SK-N-SH treated with all-trans-retinoic acid at 6 μM for 48 hours (cell line): ENCODE results near the gene FSIP1.

Experiments
- ATAC-seq: fragments of 200-7000 bp; cut with Tn5 transposase; 3 replicates; pipeline ENCODE4 v1.9.1; 2020; ENCODE audit warnings: mild to moderate bottlenecking, moderate library complexity
- ARNTL ChIP-seq: fragments of 450-650 bp; formaldehyde crosslinking; IDR thresholded peaks from 2 replicates; pipeline ENCODE4 v1.5.0; 2020; ENCODE audit warnings: low read depth, mild to moderate bottlenecking, moderate library complexity, borderline replicate concordance
- BACH2 ChIP-seq: fragments of 250-450 bp; sonication (Bioruptor Pico); IDR thresholded peaks from 2 replicates; pipeline ENCODE4 v1.9.0; 2021; ENCODE audit warnings: mild to moderate bottlenecking, borderline replicate concordance
- CSDC2 ChIP-seq: fragments of 250-450 bp; sonication (Bioruptor Pico); IDR thresholded peaks from 2 replicates; pipeline ENCODE4 v1.5.0; 2020; ENCODE audit warnings: mild to moderate bottlenecking, moderate library complexity
- ESRRG ChIP-seq: fragments of 250-450 bp; sonication (Bioruptor Pico); IDR thresholded peaks from 2 replicates; pipeline ENCODE4 v1.6.1; 2021; ENCODE audit warnings: mild to moderate bottlenecking
- GLIS3 ChIP-seq: fragments of 250-450 bp; sonication (Bioruptor Pico); IDR thresholded peaks from 2 replicates; pipeline ENCODE4 v1.5.0; 2020; ENCODE audit warnings: mild to moderate bottlenecking, moderate library complexity
- ISL1 ChIP-seq: fragments of 250-450 bp; sonication (Bioruptor Pico); IDR thresholded peaks from 2 replicates; pipeline ENCODE4 v2.1.2; 2022; ENCODE audit warnings: mild to moderate bottlenecking, moderate library complexity
- OSR1 ChIP-seq: fragments of 250-450 bp; sonication (Bioruptor Pico); IDR thresholded peaks from 2 replicates; pipeline ENCODE4 v1.8.0; 2022; ENCODE audit warnings: moderate library complexity, mild to moderate bottlenecking, inconsistent platforms
- PPARA ChIP-seq: fragments of 250-450 bp; sonication (Bioruptor Pico); IDR thresholded peaks from 2 replicates; pipeline ENCODE4 v1.5.0; 2020; ENCODE audit warnings: mild to moderate bottlenecking, borderline replicate concordance
- RARB ChIP-seq: fragments of 250-450 bp; sonication (Bioruptor Pico); IDR thresholded peaks from 2 replicates; pipeline ENCODE4 v1.8.0; 2021; ENCODE audit warnings: mild to moderate bottlenecking, moderate library complexity
- SNAI2 ChIP-seq: fragments of 250-450 bp; sonication (Bioruptor Pico); IDR thresholded peaks from 2 replicates; pipeline ENCODE4 v1.5.0; 2020; ENCODE audit warnings: mild to moderate bottlenecking, moderate library complexity
- TCF4 ChIP-seq: fragments of 250-450 bp; sonication (Bioruptor Pico); IDR thresholded peaks from 2 replicates; pipeline ENCODE4 v1.8.0; 2021; ENCODE audit warnings: mild to moderate bottlenecking, moderate library complexity, borderline replicate concordance
- TOX ChIP-seq: fragments of 250-450 bp; sonication (Bioruptor Pico); IDR thresholded peaks from 2 replicates; pipeline ENCODE4 v1.8.0; 2021; ENCODE audit warnings: mild to moderate bottlenecking, moderate library complexity, borderline replicate concordance
- ZC3H10 ChIP-seq: fragments of 250-450 bp; sonication (Bioruptor Pico); IDR thresholded peaks from 2 replicates; pipeline ENCODE4 v1.5.1; 2021; ENCODE audit warnings: mild to moderate bottlenecking, moderate library complexity
- ZFP3 ChIP-seq: fragments of 250-450 bp; sonication (Bioruptor Pico); IDR thresholded peaks from 2 replicates; pipeline ENCODE4 v1.5.0; 2020; ENCODE audit warnings: mild to moderate bottlenecking, moderate library complexity
- ZFP30 ChIP-seq: fragments of 450-650 bp; formaldehyde crosslinking; IDR thresholded peaks from 2 replicates; pipeline ENCODE4 v1.5.0; 2022; ENCODE audit warnings: mild to moderate bottlenecking, moderate library complexity
- ZNF565 ChIP-seq: fragments of 450-650 bp; formaldehyde crosslinking; conservative IDR thresholded peaks from 2 replicates; pipeline ENCODE4 v1.5.0; 2020; ENCODE audit warnings: low read depth, mild to moderate bottlenecking, moderate library complexity
- ZNF8 ChIP-seq: fragments of 450-650 bp; formaldehyde crosslinking; IDR thresholded peaks from 2 replicates; pipeline ENCODE4 v1.5.0; 2020; ENCODE audit warnings: mild to moderate bottlenecking, moderate library complexity
- TF ChIP-seq, protein P1 (sequence below): fragments of 250-450 bp; sonication (Bioruptor Pico); IDR thresholded peaks from 2 replicates; pipeline ENCODE4 v1.5.1; 2020; ENCODE audit warnings: low read depth, mild to moderate bottlenecking, moderate library complexity
- TF ChIP-seq, protein P2 (sequence below): fragments of 250-450 bp; sonication (Bioruptor Pico); IDR thresholded peaks from 2 replicates; pipeline ENCODE4 v1.8.0; 2021; ENCODE audit warnings: low read depth, mild to moderate bottlenecking, moderate library complexity, borderline replicate concordance
- TF ChIP-seq, protein P3 (sequence below): fragments of 250-450 bp; sonication (Bioruptor Pico); IDR thresholded peaks from 2 replicates; pipeline ENCODE4 v1.5.1; 2021; ENCODE audit warnings: mild to moderate bottlenecking, moderate library complexity
- TF ChIP-seq, protein P4 (sequence below): fragments of 250-450 bp; sonication (Bioruptor Pico); IDR thresholded peaks from 2 replicates; pipeline ENCODE4 v1.8.0; 2020; ENCODE audit warnings: mild to moderate bottlenecking, moderate library complexity, borderline replicate concordance

FSIP1 gene

DNA sequence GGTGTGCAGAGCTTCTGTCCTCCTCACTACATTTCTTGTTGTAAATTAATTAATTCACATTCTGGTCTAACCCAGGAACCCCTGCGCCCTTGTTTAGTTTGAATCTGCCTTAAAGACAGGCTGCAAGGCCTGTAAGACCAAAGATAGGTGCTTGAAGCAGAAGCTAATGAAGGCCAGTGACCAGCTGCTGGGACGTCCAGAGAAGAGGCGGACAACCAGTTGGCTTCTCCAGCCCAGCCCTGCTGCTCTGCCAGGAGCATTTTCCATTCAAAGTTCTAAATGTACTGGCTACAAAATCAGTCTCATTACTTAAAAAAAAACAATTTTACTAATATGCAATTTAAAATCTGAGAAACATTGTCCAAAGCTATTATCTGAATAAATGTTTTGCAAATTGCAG lies 43.6 kb downstream of the FSIP1 start:
- no peak for ATAC-seq
- TF ChIP-seq RARB (CRISPR knock-in tag) (no peak), CSDC2 (CRISPR knock-in tag) (no peak), PPARA (CRISPR knock-in tag) (no peak), TCF4 (no peak), ARNTL (no peak), ZFP30 (CRISPR knock-in tag) (no peak), ZFP3 (CRISPR knock-in tag) (no peak), ISL1 (CRISPR knock-in tag) (no peak), ZNF565 (no peak), ZC3H10 (no peak), TOX (CRISPR knock-in tag) (no peak), GLIS3 (CRISPR knock-in tag) (no peak), ZNF8 (CRISPR knock-in tag) (no peak), SNAI2 (no peak)
- TF ChIP-seq, protein P1, sequence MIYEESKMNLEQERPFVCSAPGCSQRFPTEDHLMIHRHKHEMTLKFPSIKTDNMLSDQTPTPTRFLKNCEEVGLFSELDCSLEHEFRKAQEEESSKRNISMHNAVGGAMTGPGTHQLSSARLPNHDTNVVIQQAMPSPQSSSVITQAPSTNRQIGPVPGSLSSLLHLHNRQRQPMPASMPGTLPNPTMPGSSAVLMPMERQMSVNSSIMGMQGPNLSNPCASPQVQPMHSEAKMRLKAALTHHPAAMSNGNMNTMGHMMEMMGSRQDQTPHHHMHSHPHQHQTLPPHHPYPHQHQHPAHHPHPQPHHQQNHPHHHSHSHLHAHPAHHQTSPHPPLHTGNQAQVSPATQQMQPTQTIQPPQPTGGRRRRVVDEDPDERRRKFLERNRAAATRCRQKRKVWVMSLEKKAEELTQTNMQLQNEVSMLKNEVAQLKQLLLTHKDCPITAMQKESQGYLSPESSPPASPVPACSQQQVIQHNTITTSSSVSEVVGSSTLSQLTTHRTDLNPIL: no peak
- TF ChIP-seq, protein P2, sequence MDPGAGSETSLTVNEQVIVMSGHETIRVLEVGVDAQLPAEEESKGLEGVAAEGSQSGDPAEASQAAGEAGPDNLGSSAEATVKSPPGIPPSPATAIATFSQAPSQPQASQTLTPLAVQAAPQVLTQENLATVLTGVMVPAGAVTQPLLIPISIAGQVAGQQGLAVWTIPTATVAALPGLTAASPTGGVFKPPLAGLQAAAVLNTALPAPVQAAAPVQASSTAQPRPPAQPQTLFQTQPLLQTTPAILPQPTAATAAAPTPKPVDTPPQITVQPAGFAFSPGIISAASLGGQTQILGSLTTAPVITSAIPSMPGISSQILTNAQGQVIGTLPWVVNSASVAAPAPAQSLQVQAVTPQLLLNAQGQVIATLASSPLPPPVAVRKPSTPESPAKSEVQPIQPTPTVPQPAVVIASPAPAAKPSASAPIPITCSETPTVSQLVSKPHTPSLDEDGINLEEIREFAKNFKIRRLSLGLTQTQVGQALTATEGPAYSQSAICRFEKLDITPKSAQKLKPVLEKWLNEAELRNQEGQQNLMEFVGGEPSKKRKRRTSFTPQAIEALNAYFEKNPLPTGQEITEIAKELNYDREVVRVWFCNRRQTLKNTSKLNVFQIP: no peak

DNA sequence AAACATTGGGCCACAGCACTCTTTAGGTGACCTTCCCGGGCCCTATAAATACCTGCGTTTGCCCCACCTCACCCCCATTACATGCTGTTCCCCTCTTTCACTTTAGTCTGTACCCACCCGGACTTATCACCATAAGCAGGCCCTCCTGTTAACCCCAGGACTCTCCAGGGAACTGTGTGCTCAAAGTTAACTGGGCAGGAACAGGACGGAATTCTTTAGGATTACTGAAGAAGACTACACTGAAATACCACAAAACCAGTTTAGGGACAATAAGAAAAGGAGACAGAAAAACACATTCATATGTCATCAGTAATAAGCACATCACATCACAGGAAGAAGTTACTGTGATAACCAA lies 45.5 kb downstream of the FSIP1 start:
- ATAC-seq: no peak
- TF ChIP-seq GLIS3 (CRISPR knock-in tag) (no peak), ESRRG (no peak), ZNF8 (CRISPR knock-in tag) (no peak), ZFP30 (CRISPR knock-in tag) (no peak), BACH2 (CRISPR knock-in tag) (no peak), ZC3H10 (no peak), SNAI2 (no peak), ZFP3 (CRISPR knock-in tag) (no peak), CSDC2 (CRISPR knock-in tag) (no peak), RARB (CRISPR knock-in tag) (no peak), OSR1 (CRISPR knock-in tag) (no peak), ISL1 (CRISPR knock-in tag) (no peak)
- TF ChIP-seq, protein P2: no peak
- TF ChIP-seq, protein P1: no peak
- TF ChIP-seq, protein P3, sequence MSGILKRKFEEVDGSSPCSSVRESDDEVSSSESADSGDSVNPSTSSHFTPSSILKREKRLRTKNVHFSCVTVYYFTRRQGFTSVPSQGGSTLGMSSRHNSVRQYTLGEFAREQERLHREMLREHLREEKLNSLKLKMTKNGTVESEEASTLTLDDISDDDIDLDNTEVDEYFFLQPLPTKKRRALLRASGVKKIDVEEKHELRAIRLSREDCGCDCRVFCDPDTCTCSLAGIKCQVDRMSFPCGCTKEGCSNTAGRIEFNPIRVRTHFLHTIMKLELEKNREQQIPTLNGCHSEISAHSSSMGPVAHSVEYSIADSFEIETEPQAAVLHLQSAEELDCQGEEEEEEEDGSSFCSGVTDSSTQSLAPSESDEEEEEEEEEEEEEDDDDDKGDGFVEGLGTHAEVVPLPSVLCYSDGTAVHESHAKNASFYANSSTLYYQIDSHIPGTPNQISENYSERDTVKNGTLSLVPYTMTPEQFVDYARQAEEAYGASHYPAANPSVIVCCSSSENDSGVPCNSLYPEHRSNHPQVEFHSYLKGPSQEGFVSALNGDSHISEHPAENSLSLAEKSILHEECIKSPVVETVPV (CRISPR knock-in tag): no peak

DNA sequence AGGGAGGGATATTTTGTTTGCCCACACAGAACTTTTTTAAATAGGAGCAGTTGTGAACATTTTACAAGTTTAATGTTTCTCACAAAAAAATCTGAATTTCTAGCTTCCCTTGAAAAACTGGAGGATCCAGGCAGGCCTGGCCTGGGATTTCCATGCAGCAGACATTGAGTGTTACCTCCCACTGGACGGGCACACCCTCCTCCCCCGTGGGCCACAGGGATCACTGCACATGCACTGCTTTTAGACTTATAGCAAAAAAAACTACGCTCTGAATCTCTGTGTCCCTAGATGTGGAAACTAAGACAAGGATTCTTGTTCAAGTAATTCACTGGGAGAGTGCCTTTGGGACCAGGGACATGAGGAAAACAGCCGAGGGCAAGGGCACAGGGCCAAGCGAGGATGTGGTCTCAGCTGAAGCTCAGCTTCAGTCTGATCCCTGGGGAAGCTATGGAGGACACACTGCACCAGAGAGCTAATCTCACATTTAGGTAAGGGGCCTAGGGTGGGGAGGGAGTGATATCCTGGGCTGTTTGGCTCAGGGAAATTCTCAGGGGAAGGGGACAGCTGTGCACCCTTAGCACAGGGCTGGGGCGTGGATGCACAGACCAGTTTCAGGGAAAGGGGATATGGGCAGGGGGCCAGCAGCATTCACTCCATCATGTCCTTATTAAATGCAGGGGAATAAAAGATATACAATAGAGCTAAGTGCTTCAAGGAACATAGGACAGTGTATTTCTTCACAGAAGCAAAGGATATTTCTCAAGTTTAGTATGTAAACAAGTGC lies 46.0 kb downstream of the FSIP1 start:
- TF ChIP-seq PPARA (CRISPR knock-in tag) (no peak), GLIS3 (CRISPR knock-in tag) (no peak), ZC3H10 (no peak)
- TF ChIP-seq, all 23 proteins: peak for 0
- no peak for ATAC-seq

DNA sequence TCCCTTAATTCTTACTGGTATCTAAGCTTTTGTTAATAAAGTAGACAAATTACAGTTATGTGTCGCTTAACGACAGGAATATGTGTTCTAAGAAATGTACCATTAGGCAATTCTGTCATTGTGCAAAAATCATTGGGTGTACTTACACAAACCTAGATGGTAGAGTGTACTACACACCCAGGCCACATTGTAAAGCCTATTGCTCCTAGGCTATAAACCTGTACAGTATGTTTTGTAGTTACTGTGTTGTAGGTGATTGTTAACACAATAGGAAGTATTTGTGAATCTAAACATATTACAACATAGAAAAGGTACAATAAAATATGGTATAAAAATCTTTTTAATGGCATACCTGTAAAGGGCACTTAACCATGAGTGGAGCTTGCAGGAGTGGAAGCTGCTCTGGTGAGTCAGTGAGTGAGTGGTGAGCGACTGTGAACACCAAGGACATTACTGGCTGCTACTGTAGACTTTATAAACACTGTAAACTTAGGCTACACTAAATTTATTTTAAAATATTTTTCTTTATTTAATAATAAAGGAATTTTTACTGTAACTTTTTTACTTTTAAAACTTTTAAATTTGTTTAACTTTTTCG lies 47.4 kb downstream of the FSIP1 start:
- no peak for ATAC-seq
- TF ChIP-seq, protein P4, sequence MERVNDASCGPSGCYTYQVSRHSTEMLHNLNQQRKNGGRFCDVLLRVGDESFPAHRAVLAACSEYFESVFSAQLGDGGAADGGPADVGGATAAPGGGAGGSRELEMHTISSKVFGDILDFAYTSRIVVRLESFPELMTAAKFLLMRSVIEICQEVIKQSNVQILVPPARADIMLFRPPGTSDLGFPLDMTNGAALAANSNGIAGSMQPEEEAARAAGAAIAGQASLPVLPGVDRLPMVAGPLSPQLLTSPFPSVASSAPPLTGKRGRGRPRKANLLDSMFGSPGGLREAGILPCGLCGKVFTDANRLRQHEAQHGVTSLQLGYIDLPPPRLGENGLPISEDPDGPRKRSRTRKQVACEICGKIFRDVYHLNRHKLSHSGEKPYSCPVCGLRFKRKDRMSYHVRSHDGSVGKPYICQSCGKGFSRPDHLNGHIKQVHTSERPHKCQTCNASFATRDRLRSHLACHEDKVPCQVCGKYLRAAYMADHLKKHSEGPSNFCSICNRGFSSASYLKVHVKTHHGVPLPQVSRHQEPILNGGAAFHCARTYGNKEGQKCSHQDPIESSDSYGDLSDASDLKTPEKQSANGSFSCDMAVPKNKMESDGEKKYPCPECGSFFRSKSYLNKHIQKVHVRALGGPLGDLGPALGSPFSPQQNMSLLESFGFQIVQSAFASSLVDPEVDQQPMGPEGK (CRISPR knock-in tag): no peak
- TF ChIP-seq ZNF565: no peak
- TF ChIP-seq ISL1 (CRISPR knock-in tag): no peak
- no peak for TF ChIP-seq BACH2 (CRISPR knock-in tag)
